Stimulated activated naive CD4-positive, alpha-beta T cell treated with Interleukin-2 at 50 U/mL for 16 hours (primary cell): ENCODE results near the gene TRIM40.
A peak's percentile ranks its signal among the peaks of the same experiment; 100 is the strongest.

ENCODE experiments used
- DNase-seq: peaks from one replicate; lab custom pipeline; 2025; lab: John Stamatoyannopoulos, UW

The TRIM40 gene, protein sequence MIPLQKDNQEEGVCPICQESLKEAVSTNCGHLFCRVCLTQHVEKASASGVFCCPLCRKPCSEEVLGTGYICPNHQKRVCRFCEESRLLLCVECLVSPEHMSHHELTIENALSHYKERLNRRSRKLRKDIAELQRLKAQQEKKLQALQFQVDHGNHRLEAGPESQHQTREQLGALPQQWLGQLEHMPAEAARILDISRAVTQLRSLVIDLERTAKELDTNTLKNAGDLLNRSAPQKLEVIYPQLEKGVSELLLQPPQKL

DNA sequence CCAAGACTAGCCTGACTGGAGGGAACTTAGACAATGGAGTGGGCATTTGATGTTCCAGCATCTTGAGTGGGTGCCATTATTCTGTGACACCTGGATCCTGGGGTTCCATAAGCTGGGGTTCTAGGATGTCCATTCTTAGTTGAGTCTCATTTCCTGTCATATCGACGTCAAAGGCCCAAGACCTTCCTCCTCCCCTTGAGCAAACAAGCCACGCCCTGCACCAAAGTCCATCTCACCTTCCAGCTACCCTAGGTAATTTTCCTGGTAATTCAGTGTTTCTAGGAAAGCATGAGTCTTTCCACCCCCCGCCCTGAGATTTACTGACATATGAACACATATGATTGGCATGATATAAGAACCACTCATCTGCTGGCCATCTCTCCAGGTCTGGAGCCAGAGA is at the start of gene TRIM40:
TRIM40 (plus strand) TSS at position 384 of the 400 bp plus-strand sequence. CDS start 897 bp downstream, outside the sequence.
- no peak for DNase-seq

GRCh38 chr6:30087876-30088275 is 48.1 kb upstream of the TRIM40 start:
- DNase-seq, result no peak

- DNase-seq, result no peak
Measured at GRCh38 chr6:30091577-30092381, 44.2 kb upstream of the TRIM40 start.

GRCh38 chr6:30092852-30093543 is 42.9 kb upstream of the TRIM40 start:
- no peak for DNase-seq

GRCh38 chr6:30093951-30094661 is 41.8 kb upstream of the TRIM40 start:
- DNase-seq, result no peak

GRCh38 chr6:30096829-30097228 is 39.1 kb upstream of the TRIM40 start:
- no peak for DNase-seq

GRCh38 chr6:30097902-30098768 is 37.8 kb upstream of the TRIM40 start:
- no peak for DNase-seq

DNA sequence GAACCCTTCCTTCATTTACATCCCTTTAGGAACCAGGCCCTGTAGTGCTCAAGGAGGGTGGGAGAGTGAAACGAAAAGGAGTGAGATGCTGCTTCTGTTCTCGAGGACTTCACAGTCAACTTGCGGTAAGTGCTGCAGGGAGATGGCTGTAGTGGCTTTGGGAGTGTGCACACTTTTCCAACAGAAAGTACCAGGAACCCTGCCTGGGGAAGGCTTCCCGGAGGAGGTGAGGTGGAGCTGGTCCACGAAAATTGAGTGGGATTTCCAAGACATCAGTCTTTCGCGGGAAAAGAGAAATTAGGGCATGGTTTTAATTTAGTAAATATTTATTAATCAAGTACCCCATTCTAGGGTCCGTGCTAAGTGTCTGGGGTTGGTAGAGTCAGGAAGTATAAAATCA is 35.8 kb upstream of the TRIM40 start:
- DNase-seq, result no peak

DNA sequence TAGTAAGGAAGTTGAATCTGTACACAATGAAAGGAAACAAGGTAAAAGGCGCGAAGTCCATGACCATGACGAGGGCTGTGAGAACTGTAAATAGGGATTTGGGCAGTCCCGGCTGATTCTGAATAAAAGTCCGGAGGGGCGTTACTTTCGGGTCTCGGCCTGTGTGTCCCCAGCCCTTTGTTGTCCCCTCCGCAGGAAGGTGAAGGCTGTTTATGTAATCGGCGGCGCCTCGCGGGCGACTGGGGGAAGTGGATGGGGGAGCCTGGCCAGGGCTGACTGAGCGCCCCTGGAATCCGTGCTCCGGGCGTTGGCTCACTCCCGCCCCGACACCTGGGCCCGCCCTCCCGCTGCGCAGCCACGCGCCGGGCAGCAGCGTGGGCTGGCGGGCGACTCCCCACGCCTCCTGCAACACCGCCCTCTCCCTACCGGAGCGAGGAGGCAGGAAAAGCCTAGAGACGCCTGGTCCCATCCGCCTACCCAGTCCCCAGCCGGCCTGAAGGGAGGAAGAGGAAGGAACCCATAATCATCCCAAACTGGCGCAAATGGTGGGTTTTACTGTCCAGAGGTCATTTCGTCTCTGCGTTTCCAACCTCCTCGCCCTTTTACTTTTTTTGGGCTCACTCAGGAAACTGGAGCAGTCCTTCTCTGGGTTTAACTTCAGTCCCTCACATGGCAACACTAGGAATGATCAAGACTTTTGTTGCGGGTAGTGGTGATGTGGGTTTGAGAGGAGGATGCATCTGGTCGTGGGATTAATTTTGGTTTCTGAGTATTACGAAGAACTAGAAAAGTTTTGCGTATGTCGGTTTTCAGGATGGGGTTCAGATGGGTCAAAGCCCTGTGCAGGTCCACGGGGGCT is 35.1 kb upstream of the TRIM40 start:
- DNase-seq, result no peak

GRCh38 chr6:30101444-30102413 is 34.2 kb upstream of the TRIM40 start:
- DNase-seq, result peak; percentile 71

GRCh38 chr6:30102414-30102969 is 33.4 kb upstream of the TRIM40 start:
- DNase-seq, result no peak

GRCh38 chr6:30102970-30103871 is 32.7 kb upstream of the TRIM40 start:
- peak; percentile 76 for DNase-seq

DNA sequence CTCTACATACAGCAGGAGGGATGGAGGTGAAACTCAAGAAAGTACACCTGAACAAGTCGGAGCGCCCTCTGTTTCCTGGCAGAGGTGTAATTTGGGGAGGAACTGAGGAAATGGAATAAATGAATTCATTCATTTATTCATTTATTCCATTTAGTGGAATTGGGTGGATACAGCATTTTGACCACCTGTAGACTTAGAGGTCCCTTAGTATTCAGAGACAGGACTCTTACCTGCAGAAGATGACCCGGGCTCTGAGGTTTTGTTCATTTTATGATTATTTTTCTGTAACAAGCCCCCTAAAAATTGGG is 32.1 kb upstream of the TRIM40 start:
- no peak for DNase-seq

- no peak for DNase-seq
Measured at GRCh38 chr6:30104661-30105060, 31.3 kb upstream of the TRIM40 start.

- DNase-seq, result no peak
Measured at GRCh38 chr6:30111266-30111856, 24.6 kb upstream of the TRIM40 start.

- no peak for DNase-seq
Measured at GRCh38 chr6:30112402-30112994, 23.4 kb upstream of the TRIM40 start.
